HG02840 (cell line): ENCODE data around the gene RIPOR1.
"Not testable (repeated sequence)": the region's sequence is repeated elsewhere in the genome, so short reads cannot be mapped to it uniquely, and the experiment has no call there.

Experiments used
- ATAC-seq: cut with Tn5 transposase; IDR thresholded peaks from one replicate; pipeline ENCODE4 v1.9.1; 2021; ENCODE audit warnings: mild to moderate bottlenecking, moderate library complexity, moderate number of reproducible peaks; ENCODE audit not compliant: unreplicated experiment, low FRiP score

RIPOR1 gene

GRCh38 chr16:67516296-67517154 is 12.1 kb upstream of the RIPOR1 start:
- no peak for ATAC-seq

GRCh38 chr16:67517155-67517445 is 11.5 kb upstream of the RIPOR1 start:
- no peak for ATAC-seq

- ATAC-seq, result no peak
Measured at GRCh38 chr16:67517661-67518423, 10.8 kb upstream of the RIPOR1 start.

- ATAC-seq, result no peak
Measured at GRCh38 chr16:67518676-67519075, 10.0 kb upstream of the RIPOR1 start.

GRCh38 chr16:67519242-67519641 is 9.4 kb upstream of the RIPOR1 start:
- no peak for ATAC-seq

- peak; percentile 62 for ATAC-seq
Measured at GRCh38 chr16:67521095-67521804, 7.4 kb upstream of the RIPOR1 start.

GRCh38 chr16:67525176-67525860 is 3.3 kb upstream of the RIPOR1 start:
- ATAC-seq, result no peak

GRCh38 chr16:67526149-67526791 is 2.4 kb upstream of the RIPOR1 start:
- ATAC-seq, result no peak

GRCh38 chr16:67528870-67529581 is 397 bp downstream of the RIPOR1 start:
- ATAC-seq, result no peak

- ATAC-seq, result no peak
Measured at GRCh38 chr16:67529582-67530012, 968 bp downstream of the RIPOR1 start.

GRCh38 chr16:67530013-67530939 is 1.6 kb downstream of the RIPOR1 start:
- ATAC-seq, result no peak

- no peak for ATAC-seq
Measured at GRCh38 chr16:67531247-67531646, 2.6 kb downstream of the RIPOR1 start.

GRCh38 chr16:67533024-67533560 is 4.5 kb downstream of the RIPOR1 start:
- ATAC-seq, result no peak

- not testable (repeated sequence) for ATAC-seq
Measured at GRCh38 chr16:67533987-67534386, 5.4 kb downstream of the RIPOR1 start.

GRCh38 chr16:67534431-67534830 is 5.8 kb downstream of the RIPOR1 start:
- no peak for ATAC-seq

- no peak for ATAC-seq
Measured at GRCh38 chr16:67535201-67535600, 6.6 kb downstream of the RIPOR1 start.

GRCh38 chr16:67537270-67537635 is 8.6 kb downstream of the RIPOR1 start:
- ATAC-seq, result peak; percentile 23
